ENCODE data around the gene CORO1A.

GRCh38 chr16:30136971-30137605, 46.3 kb upstream of the CORO1A start:
- TF ChIP-seq CTCF (IDR thresholded peaks at IDR 0.05; ENCODE audit: insufficient read depth, low read depth, low read length) = no peak
- TF ChIP-seq EZH2 (IDR thresholded peaks at IDR 0.05; ENCODE audit: insufficient read depth, low read length) = no peak
